Measurements from ENCODE around the gene MRPL51.
"Not testable (repeated sequence)": the region's sequence is repeated elsewhere in the genome, so short reads cannot be mapped to it uniquely, and the experiment has no call there.

Gene MRPL51

DNA sequence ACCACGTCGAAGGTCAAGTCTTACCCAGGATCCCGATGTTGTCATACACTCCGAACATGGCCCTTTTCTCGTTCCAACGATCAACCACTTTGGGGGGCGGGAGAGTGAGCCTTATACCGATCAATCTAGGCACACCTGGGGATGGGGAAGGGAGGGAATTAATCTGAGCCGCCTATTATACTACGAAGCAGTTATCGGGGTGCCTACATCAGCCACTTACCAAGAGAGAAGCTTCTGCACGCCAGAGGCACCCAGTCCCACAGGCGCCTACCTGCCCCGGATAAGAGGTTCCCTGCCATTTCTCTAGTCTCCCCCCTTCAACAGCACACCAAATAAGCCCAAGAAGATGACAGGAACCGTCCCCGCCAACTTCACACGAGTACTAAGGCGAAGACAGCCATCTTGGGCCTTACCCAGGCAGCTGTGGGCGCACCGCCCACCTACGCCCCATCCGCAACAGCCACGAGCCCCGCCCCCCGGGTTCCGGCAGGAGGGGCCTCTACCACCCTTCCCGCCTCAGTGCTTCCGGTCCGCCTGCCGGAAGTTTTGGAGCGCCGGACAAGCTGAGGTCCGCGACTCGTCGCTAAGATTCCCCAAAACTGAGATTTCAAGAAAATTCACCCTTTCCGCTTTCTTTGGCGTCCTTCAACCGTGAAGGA is at the start of gene MRPL51:
Gene MRPL51, minus strand, starts transcription at position 425 of the 659 bp plus-strand sequence. Its CDS starts 126 bp downstream, at position 299.
- TF ChIP-seq JUND (IDR thresholded peaks at IDR 0.05; ENCODE audit: low read depth) = no peak
- in situ Hi-C loops (cut with HindIII; ENCODE audit: low pct_unique_long_range_greater_than_20kb, low sequenced_read_pairs) = no loop called here
- peak; percentile 32 to 88 for DNase-seq (ENCODE audit: low read depth in 1 of 2, low spot score in 1 of 2)

DNA sequence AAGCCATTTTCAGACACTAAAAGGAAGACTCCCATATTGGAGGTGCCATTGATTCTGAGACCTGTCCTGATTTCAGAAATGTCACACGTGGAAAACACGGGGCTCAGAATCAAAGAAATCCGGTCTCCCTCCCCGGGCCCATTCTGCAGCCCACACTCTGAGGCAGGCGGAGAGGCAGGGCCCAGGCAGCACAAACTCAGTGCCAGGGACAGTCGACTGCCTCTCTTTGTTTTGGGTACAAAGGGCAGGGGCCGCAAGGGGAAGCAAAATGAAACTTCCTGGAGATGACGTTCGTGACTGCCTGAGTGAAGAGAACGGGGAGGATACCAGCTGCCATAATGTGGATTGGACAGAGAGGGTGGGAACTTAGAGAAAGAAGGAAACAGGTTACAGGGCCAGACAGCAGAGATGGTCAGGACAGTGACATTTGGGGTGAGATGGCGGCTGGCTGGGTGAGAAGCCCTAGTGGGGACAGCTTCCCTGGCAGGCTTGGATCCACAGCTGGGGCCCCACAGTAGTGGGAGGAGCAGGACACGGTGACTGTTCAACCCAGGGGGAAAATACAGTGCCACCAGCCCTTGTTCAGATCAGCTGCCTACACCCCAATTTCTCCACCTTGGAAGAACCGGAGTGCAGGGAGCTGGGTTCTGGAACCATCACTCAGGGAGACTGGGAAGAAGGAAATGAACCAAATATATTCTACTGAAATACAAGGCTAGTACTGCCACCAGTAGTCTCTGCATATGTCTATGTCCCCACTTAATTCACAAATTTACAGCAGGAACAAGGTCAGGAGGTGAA is 49.3 kb upstream of the MRPL51 start:
- TF ChIP-seq JUND (IDR thresholded peaks at IDR 0.05; ENCODE audit: low read depth) = no peak
- DNase-seq (ENCODE audit: low read depth in 1 of 2, low spot score in 1 of 2) = no peak
- in situ Hi-C loops (cut with HindIII; ENCODE audit: low pct_unique_long_range_greater_than_20kb, low sequenced_read_pairs) = no loop called here

DNA sequence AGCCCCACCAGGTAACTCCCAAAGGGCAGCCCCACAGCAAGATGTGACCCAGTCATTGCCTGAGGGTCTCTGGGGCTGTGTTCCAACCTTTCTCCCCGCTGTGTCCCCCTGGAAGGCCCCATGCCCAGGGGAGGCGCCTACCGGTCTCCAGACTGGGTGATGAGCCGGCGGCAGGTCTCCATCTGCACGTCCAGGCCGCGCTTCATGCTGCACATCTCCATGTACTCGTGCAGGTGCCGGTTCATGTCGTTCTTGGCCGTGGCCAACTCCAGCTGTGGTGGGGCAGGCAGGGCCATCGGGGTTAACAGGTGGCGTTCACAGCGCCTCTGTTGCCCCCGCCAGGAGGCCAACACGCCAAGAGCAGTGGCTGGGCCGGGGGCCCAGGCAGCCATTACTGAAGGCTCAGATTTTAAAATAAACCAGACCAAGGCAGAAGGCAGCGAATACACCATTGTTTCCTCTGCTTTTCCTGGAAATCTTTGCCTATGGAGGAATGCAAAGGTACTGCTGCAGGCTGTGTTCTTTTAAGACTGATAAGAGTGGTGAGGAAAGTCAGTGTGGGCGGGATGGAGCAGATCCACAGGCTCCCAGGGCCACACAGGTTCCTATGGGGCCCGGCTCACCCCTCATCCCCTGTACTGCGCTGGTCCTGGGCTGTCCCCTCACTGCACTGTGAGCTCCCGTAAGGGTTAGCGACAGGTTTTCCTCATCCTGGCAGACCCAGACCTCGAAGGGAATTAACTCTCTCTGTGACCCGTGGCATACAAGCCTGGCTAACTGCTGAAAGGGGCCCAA is 48.5 kb upstream of the MRPL51 start:
- no peak for DNase-seq (ENCODE audit: low read depth in 1 of 2, low spot score in 1 of 2)
- TF ChIP-seq JUND (IDR thresholded peaks at IDR 0.05; ENCODE audit: low read depth) = no peak
- in situ Hi-C loops (cut with HindIII; ENCODE audit: low pct_unique_long_range_greater_than_20kb, low sequenced_read_pairs) = no loop called here

- DNase-seq (ENCODE audit: low read depth in 1 of 2, low spot score in 1 of 2) = no peak
- no peak for TF ChIP-seq JUND (IDR thresholded peaks at IDR 0.05; ENCODE audit: low read depth)
- in situ Hi-C loops (cut with HindIII; ENCODE audit: low pct_unique_long_range_greater_than_20kb, low sequenced_read_pairs) = no loop called here
Measured at GRCh38 chr12:6540181-6540877, 47.3 kb upstream of the MRPL51 start.

DNA sequence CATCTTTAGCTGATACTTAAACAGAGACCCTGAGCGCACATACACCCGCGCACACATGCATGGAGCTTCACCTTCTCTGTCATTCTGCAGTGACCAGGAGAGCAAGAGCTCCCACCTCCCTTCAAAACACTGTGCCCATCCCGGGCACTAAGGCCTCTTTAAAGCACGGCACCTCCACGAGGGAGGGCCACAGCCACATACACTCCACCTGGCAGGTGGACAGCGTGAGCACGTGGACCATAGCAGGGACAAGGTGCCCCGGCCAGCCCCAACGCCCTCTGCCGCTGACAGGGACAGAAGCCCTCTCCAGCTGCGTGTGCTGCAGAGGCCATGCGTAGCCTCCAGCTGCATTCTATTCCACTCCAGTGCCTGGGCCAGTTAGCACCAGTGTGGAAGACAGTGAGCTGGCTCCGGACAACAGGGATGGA is 46.7 kb upstream of the MRPL51 start:
- DNase-seq (ENCODE audit: low read depth in 1 of 2, low spot score in 1 of 2) = peak in 1 of 2 experiments; percentile 13
- TF ChIP-seq JUND (IDR thresholded peaks at IDR 0.05; ENCODE audit: low read depth) = no peak
- in situ Hi-C loops (cut with HindIII; ENCODE audit: low pct_unique_long_range_greater_than_20kb, low sequenced_read_pairs) = no loop called here

GRCh38 chr12:6539314-6539682 is 46.2 kb upstream of the MRPL51 start:
- TF ChIP-seq JUND (IDR thresholded peaks at IDR 0.05; ENCODE audit: low read depth) = no peak
- DNase-seq (ENCODE audit: low read depth in 1 of 2, low spot score in 1 of 2) = no peak
- in situ Hi-C loops (cut with HindIII; ENCODE audit: low pct_unique_long_range_greater_than_20kb, low sequenced_read_pairs) = no loop called here

DNA sequence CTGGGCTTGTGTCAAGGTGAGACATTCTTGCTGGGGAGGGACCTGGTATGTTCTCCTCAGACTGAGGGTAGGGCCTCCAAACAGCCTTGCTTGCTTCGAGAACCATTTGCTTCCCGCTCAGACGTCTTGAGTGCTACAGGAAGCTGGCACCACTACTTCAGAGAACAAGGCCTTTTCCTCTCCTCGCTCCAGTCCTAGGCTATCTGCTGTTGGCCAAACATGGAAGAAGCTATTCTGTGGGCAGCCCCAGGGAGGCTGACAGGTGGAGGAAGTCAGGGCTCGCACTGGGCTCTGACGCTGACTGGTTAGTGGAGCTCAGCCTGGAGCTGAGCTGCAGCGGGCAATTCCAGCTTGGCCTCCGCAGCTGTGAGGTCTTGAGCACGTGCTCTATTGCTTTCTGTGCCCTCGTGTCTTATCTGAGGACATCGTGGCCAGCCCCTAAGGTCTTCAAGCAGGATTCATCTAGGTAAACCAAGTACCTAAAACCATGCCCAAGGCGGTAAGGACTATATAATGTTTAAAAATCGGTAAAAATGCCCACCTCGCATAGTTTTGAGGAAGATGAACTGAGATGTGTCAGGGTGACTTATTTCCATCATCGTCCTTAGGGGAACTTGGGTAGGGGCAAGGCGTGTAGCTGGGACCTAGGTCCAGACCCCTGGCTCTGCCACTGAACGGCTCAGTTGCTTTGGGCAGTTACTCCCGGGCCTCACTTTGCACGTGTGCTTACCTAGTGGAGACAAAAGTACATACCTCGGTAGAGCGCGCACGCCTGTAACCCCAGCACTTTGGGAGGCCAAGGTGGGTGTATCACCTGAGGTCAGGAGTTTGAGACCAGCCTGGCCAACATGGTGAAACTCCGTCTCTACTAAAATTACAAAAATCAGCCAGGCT is 45.6 kb upstream of the MRPL51 start:
- in situ Hi-C loops (cut with HindIII; ENCODE audit: low pct_unique_long_range_greater_than_20kb, low sequenced_read_pairs) = no loop called here
- TF ChIP-seq JUND (IDR thresholded peaks at IDR 0.05; ENCODE audit: low read depth) = no peak
- peak in 1 of 2 experiments; percentile 9 for DNase-seq (ENCODE audit: low read depth in 1 of 2, low spot score in 1 of 2)

DNA sequence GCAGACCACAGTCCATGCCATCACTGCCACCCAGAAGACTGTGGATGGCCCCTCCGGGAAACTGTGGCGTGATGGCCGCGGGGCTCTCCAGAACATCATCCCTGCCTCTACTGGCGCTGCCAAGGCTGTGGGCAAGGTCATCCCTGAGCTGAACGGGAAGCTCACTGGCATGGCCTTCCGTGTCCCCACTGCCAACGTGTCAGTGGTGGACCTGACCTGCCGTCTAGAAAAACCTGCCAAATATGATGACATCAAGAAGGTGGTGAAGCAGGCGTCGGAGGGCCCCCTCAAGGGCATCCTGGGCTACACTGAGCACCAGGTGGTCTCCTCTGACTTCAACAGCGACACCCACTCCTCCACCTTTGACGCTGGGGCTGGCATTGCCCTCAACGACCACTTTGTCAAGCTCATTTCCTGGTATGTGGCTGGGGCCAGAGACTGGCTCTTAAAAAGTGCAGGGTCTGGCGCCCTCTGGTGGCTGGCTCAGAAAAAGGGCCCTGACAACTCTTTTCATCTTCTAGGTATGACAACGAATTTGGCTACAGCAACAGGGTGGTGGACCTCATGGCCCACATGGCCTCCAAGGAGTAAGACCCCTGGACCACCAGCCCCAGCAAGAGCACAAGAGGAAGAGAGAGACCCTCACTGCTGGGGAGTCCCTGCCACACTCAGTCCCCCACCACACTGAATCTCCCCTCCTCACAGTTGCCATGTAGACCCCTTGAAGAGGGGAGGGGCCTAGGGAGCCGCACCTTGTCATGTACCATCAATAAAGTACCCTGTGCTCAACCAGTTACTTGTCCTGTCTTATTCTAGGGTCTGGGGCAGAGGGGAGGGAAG is 44.7 kb upstream of the MRPL51 start:
- DNase-seq (ENCODE audit: low read depth in 1 of 2, low spot score in 1 of 2) = peak in 1 of 2 experiments; percentile 72
- in situ Hi-C loops (cut with HindIII; ENCODE audit: low pct_unique_long_range_greater_than_20kb, low sequenced_read_pairs) = not testable (repeated sequence)

DNA sequence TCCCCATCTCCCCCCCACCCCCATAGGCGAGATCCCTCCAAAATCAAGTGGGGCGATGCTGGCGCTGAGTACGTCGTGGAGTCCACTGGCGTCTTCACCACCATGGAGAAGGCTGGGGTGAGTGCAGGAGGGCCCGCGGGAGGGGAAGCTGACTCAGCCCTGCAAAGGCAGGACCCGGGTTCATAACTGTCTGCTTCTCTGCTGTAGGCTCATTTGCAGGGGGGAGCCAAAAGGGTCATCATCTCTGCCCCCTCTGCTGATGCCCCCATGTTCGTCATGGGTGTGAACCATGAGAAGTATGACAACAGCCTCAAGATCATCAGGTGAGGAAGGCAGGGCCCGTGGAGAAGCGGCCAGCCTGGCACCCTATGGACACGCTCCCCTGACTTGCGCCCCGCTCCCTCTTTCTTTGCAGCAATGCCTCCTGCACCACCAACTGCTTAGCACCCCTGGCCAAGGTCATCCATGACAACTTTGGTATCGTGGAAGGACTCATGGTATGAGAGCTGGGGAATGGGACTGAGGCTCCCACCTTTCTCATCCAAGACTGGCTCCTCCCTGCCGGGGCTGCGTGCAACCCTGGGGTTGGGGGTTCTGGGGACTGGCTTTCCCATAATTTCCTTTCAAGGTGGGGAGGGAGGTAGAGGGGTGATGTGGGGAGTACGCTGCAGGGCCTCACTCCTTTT is 44.0 kb upstream of the MRPL51 start:
- in situ Hi-C loops (cut with HindIII; ENCODE audit: low pct_unique_long_range_greater_than_20kb, low sequenced_read_pairs) = no loop called here
- no peak for DNase-seq (ENCODE audit: low read depth in 1 of 2, low spot score in 1 of 2)
- TF ChIP-seq JUND (IDR thresholded peaks at IDR 0.05; ENCODE audit: low read depth) = no peak

Measured in T47D (cell line).